Occipital lobe (tissue), 2 donors: Measurements from ENCODE around the gene CFAP61. TPM values are rescaled to one million over a fixed set of nuclear protein-coding genes. Genes with fewer than 3 reads are reported as not detected.
"Not testable (repeated sequence)": the region's sequence is repeated elsewhere in the genome, so short reads cannot be mapped to it uniquely, and the experiment has no call there.

Experiments used
- DNase-seq: peaks from one replicate; lab custom pipeline; 2025; lab: John Stamatoyannopoulos, UW
- total RNA-seq: library from RNA; depleted of rRNA; stranded (reverse); fragments of >200 nt; gene quantifications from one replicate; pipeline ENCODE4 v1.2.3, GENCODE V29; 2014

CFAP61 gene
- total RNA-seq, 1 donor from 2014 or later = 3.1 TPM

- no peak for DNase-seq
Measured at GRCh38 chr20:20229595-20229994, 177.3 kb downstream of the CFAP61 start.

DNA sequence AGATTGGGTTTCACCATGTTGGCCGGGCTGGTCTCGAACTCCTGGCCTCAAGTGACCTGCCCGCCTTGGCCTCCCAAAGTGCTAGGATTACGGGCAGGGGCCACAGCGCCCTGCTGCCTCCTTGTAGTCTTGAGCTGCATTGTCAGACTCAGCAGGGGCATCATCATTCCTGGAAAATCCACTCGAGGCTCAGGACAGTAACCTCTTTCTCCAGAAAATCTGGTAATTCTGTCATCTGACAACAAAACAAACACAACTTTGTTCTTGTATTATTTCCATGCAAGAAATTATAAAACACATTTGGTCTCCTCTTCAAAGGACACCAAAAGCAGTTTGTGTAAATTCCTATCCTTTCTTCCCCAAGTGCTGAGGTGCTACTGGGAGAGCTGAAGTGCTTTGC is 178.4 kb downstream of the CFAP61 start:
- no peak for DNase-seq

GRCh38 chr20:20231528-20232298 is 179.4 kb downstream of the CFAP61 start:
- DNase-seq = no peak

DNA sequence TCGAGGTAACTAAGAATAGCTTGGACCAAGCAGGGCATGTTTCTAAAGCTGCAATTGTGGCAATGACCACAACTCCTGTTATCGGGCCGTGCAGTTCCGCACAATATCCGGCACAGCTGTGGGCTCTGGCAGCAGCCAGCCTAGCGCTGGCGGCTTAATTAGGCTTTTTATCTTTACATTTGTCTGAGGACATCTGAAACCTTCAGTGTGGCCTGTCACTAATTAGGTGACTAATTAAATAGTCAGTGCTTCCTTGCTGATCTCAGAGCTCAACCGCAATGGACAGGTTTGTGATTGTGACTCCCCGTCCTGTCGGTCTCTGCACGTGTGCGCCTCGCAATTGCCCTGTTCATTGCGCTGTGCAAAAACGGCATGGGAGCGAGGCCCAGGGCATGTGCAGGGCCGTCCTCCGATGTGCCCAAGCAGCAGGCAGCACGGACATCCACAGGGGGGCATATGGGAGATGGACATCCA is 180.7 kb downstream of the CFAP61 start:
- no peak for DNase-seq

DNA sequence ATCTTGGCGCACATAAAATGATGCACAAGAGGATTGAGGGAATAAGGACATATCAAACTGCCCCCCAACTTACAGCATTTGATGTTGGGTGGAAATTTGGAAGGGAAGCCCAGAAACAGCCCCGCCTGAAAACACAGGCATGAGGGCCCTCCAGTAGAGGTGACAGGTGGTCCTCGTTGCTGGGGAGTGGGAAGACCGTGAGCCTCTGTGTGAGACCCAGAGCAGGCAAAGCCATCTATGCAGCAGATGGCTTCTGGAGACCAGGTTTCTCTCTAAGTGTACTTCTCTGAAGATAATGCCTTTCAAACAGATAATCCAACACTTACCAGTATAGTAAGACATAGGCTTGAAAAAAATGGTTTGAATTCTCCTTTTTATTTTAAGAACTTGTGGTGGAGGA is 183.3 kb downstream of the CFAP61 start:
- DNase-seq = no peak

GRCh38 chr20:20237093-20237959 is 185.0 kb downstream of the CFAP61 start:
- DNase-seq = no peak

DNA sequence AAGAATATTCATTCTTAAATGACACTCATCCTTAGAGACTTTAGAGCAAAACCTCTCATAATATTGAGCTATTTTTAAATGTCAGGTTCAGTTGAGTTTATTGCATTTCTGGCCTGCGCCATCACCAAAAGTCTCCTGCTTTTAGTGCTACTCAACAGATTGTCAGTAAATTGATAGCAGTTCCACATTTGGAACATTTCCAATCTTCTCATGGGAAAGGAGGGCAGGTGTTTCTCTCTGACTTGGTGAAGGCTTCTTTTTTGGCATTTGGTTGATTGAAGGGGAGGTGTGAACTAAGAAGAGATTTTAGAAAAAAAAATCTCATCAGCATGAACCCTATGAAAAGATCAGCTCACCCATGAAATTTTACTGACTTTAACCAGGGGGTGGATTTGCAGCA is 189.6 kb downstream of the CFAP61 start:
- DNase-seq = no peak

GRCh38 chr20:20244384-20244783 is 192.1 kb downstream of the CFAP61 start:
- DNase-seq = not testable (repeated sequence)

DNA sequence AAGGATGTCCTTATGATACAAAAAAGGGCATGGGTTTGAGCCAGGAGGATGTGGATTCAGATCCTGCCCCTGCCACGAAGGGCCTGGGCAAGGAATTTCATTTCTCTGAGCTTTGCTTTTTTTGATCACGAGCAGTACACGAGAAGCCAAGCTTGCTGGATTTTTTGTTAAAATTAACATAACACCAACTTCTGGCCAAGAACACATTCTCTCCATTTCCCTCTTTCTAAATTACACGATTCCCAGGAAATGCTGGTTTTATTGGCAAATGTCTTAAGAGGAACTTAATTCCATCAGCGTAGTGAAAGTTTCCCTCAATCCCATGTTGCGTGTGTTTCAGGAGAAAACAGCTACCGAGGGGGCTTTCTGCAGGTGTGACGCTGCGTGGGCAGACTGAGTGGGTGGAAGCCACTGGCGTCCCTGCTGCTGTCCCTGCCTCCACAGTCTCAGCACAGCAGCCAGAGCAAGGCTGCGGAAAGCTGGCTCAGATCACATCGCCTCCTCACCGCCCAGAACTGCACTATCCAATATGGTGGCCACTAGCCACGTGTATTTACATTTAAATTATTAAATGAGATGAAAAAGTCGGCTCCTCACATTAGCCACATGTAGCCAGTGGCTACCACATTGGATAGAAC is 194.8 kb downstream of the CFAP61 start:
- no peak for DNase-seq

DNA sequence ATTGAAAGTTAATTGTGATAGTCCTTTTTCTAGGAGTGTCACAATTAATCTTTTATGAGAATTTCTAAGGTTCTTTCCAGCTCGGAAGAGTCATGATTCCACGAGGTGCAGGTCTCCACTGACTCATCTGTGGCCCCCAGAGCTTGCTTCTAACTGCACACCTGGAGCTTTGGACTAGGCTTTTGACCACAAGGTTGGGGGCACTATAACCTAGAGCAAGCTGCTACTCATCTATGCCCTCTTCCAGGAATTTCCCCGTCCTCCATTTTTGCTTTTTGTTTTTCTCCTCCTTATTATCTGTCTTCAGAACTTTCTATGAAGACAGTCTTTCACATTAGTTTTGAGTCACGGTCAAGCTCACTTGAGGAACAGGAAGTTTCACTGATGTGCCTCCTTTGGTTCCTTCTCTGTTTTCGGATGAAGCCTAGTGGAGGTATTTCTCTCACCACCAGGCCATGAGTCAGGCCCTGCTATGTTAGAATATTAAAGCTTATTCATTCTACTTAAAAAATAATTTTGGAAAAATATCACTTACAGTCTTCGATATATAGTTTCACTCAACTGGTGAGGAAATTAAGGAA is 196.4 kb downstream of the CFAP61 start:
- no peak for DNase-seq

DNA sequence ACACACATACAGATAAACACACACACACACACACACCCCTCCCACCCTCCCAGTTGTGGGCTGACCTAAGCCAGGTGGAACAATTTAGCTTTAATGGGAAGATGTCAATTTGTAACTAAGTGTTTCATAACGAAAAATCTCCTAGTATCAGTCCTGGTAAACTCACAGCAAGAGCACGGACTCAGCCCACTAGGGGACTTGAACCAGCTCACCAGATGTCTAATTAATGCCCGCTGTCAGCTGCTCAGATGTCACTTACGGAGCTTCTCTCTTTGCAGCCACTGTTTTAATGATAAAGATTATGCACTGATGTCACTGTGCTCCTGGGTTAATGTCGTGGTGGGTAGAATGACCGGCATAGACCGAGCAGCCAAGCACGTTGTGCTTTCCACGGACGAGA is 199.0 kb downstream of the CFAP61 start:
- DNase-seq = no peak

DNA sequence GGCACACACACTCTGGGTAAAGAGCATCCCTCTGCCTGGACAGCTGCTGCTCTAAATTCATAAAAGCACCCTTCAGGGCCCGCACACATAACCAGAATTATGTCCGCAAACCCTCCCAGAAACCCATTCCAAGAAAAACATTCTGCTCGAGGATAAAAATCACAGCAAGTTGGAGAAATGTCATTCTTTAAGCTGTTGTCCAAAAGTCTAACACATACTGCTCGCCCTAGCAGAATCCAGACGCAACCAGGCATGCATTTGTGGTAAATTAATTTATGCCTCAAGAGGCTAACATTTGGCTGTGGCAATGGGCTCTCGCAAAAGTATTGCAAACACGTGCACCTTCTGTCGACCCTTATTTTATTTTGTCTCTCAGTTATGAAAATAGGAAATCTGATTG is 199.5 kb downstream of the CFAP61 start:
- no peak for DNase-seq

DNA sequence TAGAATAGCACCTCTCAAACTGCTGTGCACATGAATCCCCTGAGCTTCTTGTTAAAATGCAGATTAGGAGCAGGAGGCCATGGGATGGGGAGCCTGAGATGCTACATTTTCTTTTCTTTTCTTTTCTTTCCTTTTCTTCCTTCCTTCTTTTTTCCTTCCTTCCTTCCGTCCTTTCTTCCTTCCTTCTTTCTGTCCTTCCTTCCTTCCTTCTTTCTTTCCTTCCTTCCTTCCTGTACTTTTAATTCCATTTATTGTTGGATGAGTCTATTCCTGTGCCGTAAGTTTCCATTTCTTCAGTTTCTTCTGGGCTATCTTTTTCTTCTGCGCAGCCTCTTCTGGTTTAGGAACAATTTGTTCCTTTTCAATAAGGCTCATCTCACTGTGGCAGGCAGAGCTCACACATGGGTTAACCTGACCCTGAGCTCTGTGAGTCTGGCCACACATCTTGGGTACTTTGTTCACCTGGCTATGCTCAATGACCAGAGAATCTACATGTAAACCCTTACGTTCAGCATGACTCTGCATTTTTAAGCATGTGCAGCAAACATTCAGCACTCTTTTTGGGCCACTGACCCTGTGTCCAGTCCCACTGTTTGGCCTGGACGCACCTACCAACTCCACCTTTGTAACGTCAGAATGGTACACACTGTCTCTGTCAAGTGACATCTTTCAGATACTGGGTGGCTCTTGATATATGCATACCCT is 200.9 kb downstream of the CFAP61 start:
- DNase-seq = no peak

DNA sequence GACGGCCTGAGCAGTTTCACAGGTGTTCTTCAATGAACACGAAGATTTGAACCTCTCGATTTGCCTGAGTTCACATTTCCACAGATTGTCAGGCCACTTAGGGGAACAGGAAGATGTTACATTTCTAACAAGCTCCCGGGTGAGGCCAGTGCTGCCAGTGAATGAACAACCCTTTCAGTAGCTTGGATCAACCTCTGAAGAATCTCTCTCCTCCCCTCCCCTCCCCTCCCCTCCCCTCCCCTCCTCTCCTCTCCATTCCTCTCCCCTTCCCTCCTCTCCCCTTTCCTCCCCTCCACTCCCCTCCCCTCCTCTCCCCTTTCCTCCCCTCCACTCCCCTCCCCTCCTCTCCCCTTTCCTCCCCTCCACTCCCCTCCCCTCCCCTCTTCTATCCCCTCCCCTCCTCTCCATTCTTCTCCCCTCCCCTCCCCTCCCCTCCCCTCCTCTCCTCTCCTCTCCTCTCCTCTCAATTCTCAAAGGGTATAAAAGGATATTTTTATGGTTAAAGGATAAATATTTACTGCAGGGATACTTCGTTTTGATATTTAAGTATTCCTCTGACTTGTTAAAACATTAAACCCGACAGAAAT is 201.5 kb downstream of the CFAP61 start:
- no peak for DNase-seq

GRCh38 chr20:20255099-20255498 is 202.8 kb downstream of the CFAP61 start:
- no peak for DNase-seq

DNA sequence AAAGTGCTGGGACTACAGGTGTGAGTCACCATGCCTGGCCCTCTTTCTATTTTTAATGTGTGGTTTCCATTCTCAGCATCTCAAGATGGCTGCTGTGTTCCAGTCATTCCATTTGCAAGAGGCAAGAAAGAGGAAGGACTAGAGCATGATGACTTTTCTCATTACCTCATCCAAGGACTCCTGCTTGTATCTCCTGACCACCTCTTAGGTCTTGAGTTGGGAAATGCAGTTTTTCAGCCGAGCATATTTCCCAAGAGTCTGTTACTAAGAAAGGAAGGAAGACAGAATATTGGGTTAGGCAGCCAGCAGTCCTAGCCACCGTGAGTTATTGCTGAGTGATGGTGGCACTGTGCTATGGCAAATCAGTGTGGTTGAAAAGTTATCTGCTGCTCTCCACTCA is 207.2 kb downstream of the CFAP61 start:
- no peak for DNase-seq

DNA sequence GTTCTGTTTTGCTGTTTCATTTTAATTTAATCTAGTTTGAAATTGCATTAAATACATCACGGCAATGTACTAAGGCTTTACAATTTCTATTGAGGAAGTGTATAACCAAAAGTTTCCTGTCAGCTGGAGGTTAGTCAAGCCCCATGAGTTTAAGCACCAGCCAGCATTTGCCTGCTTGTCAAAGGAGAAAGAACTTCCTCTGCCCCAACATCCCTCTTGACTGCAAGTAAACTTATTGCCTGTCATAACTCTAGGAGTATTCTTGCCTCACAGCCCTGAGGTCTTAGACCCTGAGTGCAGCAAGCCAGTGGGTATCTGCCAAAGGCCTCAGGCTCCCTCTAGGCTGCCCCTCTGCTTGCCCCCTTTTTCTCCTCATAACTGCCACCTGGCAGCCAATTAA is 208.8 kb downstream of the CFAP61 start:
- no peak for DNase-seq

DNA sequence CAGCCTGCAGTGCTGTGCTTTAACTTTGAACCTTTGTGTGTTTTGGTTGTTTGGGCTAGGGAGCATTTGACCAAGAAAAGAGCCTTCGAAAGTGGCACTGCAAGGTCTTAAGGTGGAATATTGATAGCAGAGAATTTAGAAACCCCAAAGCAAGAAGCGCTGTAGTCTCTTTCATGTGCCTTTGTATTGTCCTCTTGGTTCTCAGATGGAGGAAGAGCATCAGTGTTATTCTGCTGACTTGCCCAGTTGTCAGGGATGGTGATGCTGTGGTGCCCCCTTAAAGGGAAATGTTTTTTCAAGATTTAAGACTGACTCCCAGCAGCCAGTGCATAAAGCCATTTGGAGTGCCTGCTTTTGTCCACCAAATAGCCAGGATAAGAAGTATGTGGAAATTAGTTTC is 212.9 kb downstream of the CFAP61 start:
- no peak for DNase-seq

DNA sequence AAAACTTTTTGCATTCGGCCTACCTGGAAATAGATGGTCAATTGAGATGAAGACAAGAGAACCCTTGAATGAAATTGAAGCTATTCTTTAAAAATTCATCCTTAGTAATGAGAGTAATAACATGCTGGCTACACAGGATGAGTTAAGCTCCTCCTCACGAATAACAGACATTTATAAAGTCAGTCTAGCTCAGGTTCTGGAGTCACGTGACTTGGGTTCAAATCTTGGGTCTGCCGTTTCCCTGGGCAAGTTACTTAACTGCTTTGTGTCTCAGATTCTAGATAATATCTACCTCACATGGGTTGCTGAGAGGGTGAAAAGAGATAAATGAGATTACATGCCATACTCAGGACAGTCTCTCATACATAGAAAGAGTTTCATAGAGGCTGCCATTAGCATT is 214.2 kb downstream of the CFAP61 start:
- DNase-seq = no peak

- DNase-seq = no peak
Measured at GRCh38 chr20:20267685-20268370, 215.5 kb downstream of the CFAP61 start.
